Measurements from ENCODE around the gene RGS2. TPM values are rescaled to one million over a fixed set of nuclear protein-coding genes. Genes with fewer than 3 reads are reported as not detected.

Gene RGS2
- total RNA-seq, 1 donor from 2014 or later, result 63.8 TPM

DNA sequence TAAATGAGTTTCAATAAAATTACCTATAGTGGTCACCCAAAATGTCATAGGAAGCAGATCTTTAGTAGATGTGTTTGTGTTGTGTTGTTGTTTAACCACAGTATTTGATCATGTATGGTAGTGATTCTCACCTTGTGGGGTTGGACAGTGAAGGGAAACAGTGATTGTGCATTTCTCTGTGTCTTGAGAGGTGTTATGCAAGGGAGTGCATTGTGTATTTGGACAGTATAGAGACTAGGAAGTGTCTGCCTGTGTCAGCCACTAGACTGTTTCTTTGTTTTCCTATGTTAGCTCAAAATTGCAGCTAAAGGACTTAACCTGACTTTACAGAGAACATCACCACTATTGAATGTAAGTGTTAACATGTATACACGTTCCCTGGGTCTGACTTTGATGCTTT, 6.0 kb downstream of the RGS2 start:
- no peak overlapping the region for H3K27ac ChIP-seq
- intact Hi-C loops (cut with DNase I), result no loop called here
- H3K9me3 ChIP-seq, result no peaks in the 10 kb centered on the region
- H3K4me1 ChIP-seq, result peaks cover 13% of the 10 kb centered on the region
- no peak for TF ChIP-seq CTCF (IDR thresholded peaks at IDR 0.05)
- H3K4me3 ChIP-seq, result no peak overlapping the region
- ATAC-seq (peak in 1 of 2 donors; percentile 43), DNase-seq (no peak)
- peaks cover 12% of the 10 kb centered on the region for H3K36me3 ChIP-seq
- H3K27me3 ChIP-seq (ENCODE audit: low read depth), result no peaks in the 10 kb centered on the region

- no peak overlapping the region for H3K27ac ChIP-seq
- no peaks in the 10 kb centered on the region for H3K36me3 ChIP-seq
- no peaks in the 10 kb centered on the region for H3K9me3 ChIP-seq
- H3K4me3 ChIP-seq, result no peak overlapping the region
- ATAC-seq, result no peak
- DNase-seq, result no peak
- H3K4me1 ChIP-seq, result no peaks in the 10 kb centered on the region
- no peak for TF ChIP-seq CTCF (IDR thresholded peaks at IDR 0.05)
- intact Hi-C loops (cut with DNase I), result no loop called here
- H3K27me3 ChIP-seq (ENCODE audit: low read depth), result no peaks in the 10 kb centered on the region
Observed at GRCh38 chr1:192817246-192817645, 8.4 kb downstream of the RGS2 start.

- Histone ChIP-seq H3K4me1 (no peaks in the 10 kb centered on the region), H3K4me3 (no peak overlapping the region), H3K27me3 (ENCODE audit: low read depth) (no peaks in the 10 kb centered on the region), H3K27ac (no peak overlapping the region), H3K36me3 (no peaks in the 10 kb centered on the region), H3K9me3 (no peaks in the 10 kb centered on the region)
- TF ChIP-seq CTCF (IDR thresholded peaks at IDR 0.05), result no peak
- DNase-seq (no peak), ATAC-seq (no peak)
- intact Hi-C loops (cut with DNase I), result no loop called here
Observed at GRCh38 chr1:192821296-192821695, 12.5 kb downstream of the RGS2 start.

DNA sequence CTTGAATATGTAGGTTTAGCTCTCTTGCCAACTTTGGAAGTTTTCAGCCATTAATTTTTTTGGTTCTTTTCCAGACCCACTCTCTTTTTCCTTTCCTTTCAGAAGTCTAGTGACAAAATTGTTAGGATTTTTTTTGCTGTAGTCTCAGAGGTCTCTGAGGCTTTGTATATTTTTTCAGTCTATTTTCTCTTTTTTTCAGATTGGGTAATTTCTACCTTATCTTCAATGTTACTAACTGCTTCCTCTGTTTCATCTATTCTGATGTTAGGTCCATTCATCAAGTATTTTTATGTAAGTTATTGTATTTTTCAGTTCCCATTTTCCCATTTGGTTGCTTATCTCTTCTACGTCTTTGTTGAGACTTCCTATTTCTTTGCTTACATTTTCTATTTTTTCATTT, 15.7 kb downstream of the RGS2 start:
- Histone ChIP-seq H3K36me3 (no peaks in the 10 kb centered on the region), H3K27ac (no peak overlapping the region), H3K9me3 (no peaks in the 10 kb centered on the region), H3K27me3 (ENCODE audit: low read depth) (no peaks in the 10 kb centered on the region), H3K4me1 (no peaks in the 10 kb centered on the region), H3K4me3 (no peak overlapping the region)
- intact Hi-C loops (cut with DNase I), result no loop called here
- ATAC-seq (no peak), DNase-seq (no peak)
- TF ChIP-seq CTCF (IDR thresholded peaks at IDR 0.05), result no peak

DNA sequence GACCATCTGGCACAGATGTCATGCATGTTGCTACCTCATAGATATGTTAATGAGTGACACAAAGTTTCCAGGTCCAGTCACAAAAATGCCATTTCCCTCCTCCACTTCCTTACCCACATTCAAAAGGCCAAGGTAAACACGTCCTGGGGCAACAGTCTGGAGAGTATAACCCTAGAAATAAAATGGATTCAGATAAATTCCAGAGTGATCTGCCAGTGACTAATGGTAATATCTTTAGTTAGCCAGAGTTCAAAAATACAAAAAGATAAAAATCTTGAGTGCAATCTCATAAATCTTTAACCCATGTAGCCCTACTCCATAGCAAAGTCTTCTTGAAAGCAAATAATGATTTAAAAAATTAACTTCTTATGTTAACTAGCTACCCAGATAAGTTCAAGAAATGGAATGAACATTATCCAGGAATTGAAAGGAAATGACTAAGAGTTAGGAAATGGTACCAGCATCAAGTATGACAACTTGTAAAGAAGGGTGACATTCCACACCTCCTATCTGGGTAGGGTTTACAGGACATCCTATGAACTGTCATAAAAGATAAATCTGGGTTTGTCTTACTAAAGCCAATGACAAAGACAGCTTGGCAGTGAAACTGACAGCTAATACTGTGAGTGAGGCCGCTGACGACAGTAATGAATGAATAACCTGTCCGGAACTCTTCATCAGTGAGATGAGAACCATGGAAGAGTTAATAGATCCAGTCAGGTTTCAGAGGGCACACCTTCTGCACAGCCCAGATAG, 18.1 kb downstream of the RGS2 start:
- H3K9me3 ChIP-seq, result no peaks in the 10 kb centered on the region
- no peak overlapping the region for H3K27ac ChIP-seq
- no peak for TF ChIP-seq CTCF (IDR thresholded peaks at IDR 0.05)
- H3K4me3 ChIP-seq, result no peak overlapping the region
- H3K36me3 ChIP-seq, result no peaks in the 10 kb centered on the region
- no peaks in the 10 kb centered on the region for H3K27me3 ChIP-seq (ENCODE audit: low read depth)
- H3K4me1 ChIP-seq, result no peaks in the 10 kb centered on the region
- DNase-seq (no peak), ATAC-seq (no peak)
- intact Hi-C loops (cut with DNase I), result no loop called here

Measured in lower lobe of right lung (tissue), 2 donors.